Measurements from ENCODE around the gene FAM185A. TPM values are rescaled to one million over a fixed set of nuclear protein-coding genes. Genes with fewer than 3 reads are reported as not detected.

The FAM185A gene
- polyA plus RNA-seq, 2 of the 4 experiments (the other 2 are of a cell fraction): 7.5 to 9.1 TPM

DNA sequence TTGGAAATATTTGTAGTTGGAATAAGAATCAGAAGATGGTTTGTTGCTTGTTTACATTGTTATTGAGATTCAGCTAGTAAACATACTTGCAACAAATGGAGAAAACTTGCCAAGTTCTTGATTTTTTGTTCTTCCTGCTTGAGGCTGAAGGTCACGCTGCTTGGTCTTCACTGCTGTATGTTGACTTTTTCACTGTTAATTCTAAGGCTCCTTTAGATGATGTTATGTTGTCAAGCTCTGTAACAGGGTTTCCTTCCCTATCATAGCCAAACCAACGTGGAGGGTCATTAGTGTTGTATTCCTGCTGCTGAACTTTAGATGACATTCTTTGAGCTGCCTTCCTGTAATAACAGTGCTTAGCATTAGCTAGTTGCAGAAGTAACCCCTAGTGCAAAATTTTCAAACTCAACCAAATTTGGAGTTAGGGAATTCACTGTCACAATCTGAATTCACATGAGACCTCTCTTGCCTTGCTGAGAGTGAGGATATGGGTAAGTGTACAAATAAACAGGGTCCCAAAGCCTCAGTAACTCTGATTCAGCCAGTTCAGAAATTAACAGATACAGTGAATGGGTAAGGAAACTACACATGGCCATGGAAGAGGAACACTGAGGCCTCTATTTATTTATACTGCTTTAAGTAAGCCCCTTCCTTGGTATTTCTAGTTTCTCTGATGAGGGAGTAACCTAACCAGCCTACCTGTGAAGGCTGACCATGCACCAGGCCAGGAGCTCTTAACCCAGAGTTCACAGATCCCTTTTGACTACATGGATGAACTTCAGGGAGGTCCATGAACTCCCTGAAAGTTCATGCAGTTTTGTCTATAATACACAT lies 64.6 kb downstream of the FAM185A start:
- DNase-seq (ENCODE audit: low read depth in 1 of 2, low spot score in 1 of 2) (no peak), ATAC-seq (no peak), FAIRE-seq (no peak)
- H3K27ac ChIP-seq: no peak overlapping the region
- no peak overlapping the region for H3K4me3 ChIP-seq
- H3K9me3 ChIP-seq: no peaks in the 10 kb centered on the region
- no peak for TF ChIP-seq NR3C1 (IDR thresholded peaks at IDR 0.05)
- no peak for TF ChIP-seq HOXA7 (CRISPR knock-in tag; IDR thresholded peaks at IDR 0.05)
- TF ChIP-seq FOSB (CRISPR knock-in tag; IDR thresholded peaks at IDR 0.05): no peak
- POLR2A ChIA-PET: no interaction called here
- WGBS (ENCODE audit: missing lambda C conversion rate): 72% methylated on average over 2 of the region's 2 CpGs
- H3K4me1 ChIP-seq: peaks cover 3% of the 10 kb centered on the region; the same call in 1 of the 3 replicates
- CTCF ChIA-PET: interaction anchor here (1.1 kb wide), 1 partner anchor 13 kb away, joined by 3 read pairs; no protein-coding TSS in a partner anchor
- H3K4me2 ChIP-seq: no peak overlapping the region

DNA sequence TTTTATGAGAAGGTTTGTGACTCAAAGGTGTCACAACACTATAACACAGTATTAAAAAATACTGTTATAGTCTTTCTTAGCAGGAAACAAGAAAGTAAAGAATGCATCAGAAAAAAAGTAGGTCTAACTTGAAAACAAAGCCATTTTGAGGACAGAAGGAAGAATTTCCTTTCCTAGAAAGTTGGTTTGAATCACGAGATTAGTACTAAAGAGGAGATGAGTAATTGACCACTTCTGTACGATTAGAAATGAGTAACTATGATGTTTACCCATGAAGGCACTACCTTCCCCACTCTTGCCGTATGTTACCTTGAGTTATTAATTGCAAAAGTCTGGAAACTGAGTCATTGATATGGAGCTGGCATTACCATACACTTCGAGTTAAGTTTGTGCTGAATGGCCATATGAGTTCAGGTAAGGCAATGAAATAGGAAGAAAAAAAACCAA lies 65.2 kb downstream of the FAM185A start:
- H3K4me3 ChIP-seq: no peak overlapping the region
- WGBS (ENCODE audit: missing lambda C conversion rate): 24% methylated on average over 4 of the region's 4 CpGs
- H3K4me1 ChIP-seq: peaks cover 3% of the 10 kb centered on the region; the same call in 1 of the 3 replicates
- ATAC-seq (no peak), DNase-seq (ENCODE audit: low read depth in 1 of 2, low spot score in 1 of 2) (no peak), FAIRE-seq (no peak)
- CTCF ChIA-PET: interaction anchor here (0.8 kb wide), 1 partner anchor 248 kb away, joined by 5 read pairs; no protein-coding TSS in a partner anchor
- TF ChIP-seq NR3C1 (IDR thresholded peaks at IDR 0.05): no peak
- TF ChIP-seq FOSL2 (IDR thresholded peaks at IDR 0.05): no peak
- 0 out of 2 replicates have a peak, but pooled peaks have one; percentile 9 for TF ChIP-seq FOSL2 (CRISPR knock-in tag; IDR thresholded peaks at IDR 0.05)
- POLR2A ChIA-PET: no interaction called here
- H3K4me2 ChIP-seq: no peak overlapping the region
- H3K9me3 ChIP-seq: no peaks in the 10 kb centered on the region
- H3K27ac ChIP-seq: no peak overlapping the region

GRCh38 chr7:102817616-102818573 lies 69.1 kb downstream of the FAM185A start:
- POLR2A ChIA-PET: no interaction called here
- Histone ChIP-seq H3K9me3 (no peaks in the 10 kb centered on the region), H3K4me2 (no peak overlapping the region), H3K4me1 (peaks cover 3% of the 10 kb centered on the region; the same call in 1 of the 3 replicates), H3K4me3 (no peak overlapping the region), H3K27ac (no peak overlapping the region)
- TF ChIP-seq PHF8 (IDR thresholded peaks at IDR 0.05; ENCODE audit: borderline replicate concordance, low read depth) (no peak), ZSCAN20 (CRISPR knock-in tag; IDR thresholded peaks at IDR 0.05) (no peak), HOXB5 (CRISPR knock-in tag; IDR thresholded peaks at IDR 0.05) (no peak), EHMT2 (IDR thresholded peaks at IDR 0.05; ENCODE audit: low read depth) (no peak), MYC (IDR thresholded peaks at IDR 0.05; ENCODE audit: borderline replicate concordance, low read length) (no peak), ZFP36 (IDR thresholded peaks at IDR 0.05; ENCODE audit: borderline replicate concordance, partially characterized antibody) (no peak), BHLHE40 (IDR thresholded peaks at IDR 0.05; ENCODE audit: low read depth, low read length) (no peak), MAZ (IDR thresholded peaks at IDR 0.05; ENCODE audit: borderline replicate concordance, low read depth, low read length) (no peak), RCOR1 (IDR thresholded peaks at IDR 0.05; ENCODE audit: low read depth, low read length) (no peak), NPAS2 (CRISPR knock-in tag; IDR thresholded peaks at IDR 0.05; ENCODE audit: borderline replicate concordance) (no peak), FOSL2 (IDR thresholded peaks at IDR 0.05) (no peak), FOSL2 (CRISPR knock-in tag; IDR thresholded peaks at IDR 0.05) (no peak)
- TF ChIP-seq, protein P1, sequence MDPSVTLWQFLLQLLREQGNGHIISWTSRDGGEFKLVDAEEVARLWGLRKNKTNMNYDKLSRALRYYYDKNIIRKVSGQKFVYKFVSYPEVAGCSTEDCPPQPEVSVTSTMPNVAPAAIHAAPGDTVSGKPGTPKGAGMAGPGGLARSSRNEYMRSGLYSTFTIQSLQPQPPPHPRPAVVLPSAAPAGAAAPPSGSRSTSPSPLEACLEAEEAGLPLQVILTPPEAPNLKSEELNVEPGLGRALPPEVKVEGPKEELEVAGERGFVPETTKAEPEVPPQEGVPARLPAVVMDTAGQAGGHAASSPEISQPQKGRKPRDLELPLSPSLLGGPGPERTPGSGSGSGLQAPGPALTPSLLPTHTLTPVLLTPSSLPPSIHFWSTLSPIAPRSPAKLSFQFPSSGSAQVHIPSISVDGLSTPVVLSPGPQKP (IDR thresholded peaks at IDR 0.05; ENCODE audit: low read depth, low read length): no peak
- ATAC-seq (no peak), DNase-seq (ENCODE audit: low read depth in 1 of 2, low spot score in 1 of 2) (no peak), FAIRE-seq (no peak)
- WGBS (ENCODE audit: missing lambda C conversion rate): 87% methylated on average over 4 of the region's 4 CpGs
- CTCF ChIA-PET: interaction anchor here (0.6 kb wide), 1 partner anchor 273 kb away, joined by 5 read pairs; no protein-coding TSS in a partner anchor

All from A549 (cell line).